ENCODE measurements around the gene TARBP2.
A peak's percentile ranks its signal among the peaks of the same experiment; 100 is the strongest.
"Not testable (repeated sequence)": the region's sequence is repeated elsewhere in the genome, so short reads cannot be mapped to it uniquely, and the experiment has no call there.

TARBP2 gene

GRCh38 chr12:53480491-53481442 lies 20.3 kb upstream of the TARBP2 start:
- no peak overlapping the region for H3K4me3 ChIP-seq (ENCODE audit: control insufficient read depth, low read depth, low read length)
- DNase-seq (ENCODE audit: low read depth) = no peak
- TF ChIP-seq, protein P1, sequence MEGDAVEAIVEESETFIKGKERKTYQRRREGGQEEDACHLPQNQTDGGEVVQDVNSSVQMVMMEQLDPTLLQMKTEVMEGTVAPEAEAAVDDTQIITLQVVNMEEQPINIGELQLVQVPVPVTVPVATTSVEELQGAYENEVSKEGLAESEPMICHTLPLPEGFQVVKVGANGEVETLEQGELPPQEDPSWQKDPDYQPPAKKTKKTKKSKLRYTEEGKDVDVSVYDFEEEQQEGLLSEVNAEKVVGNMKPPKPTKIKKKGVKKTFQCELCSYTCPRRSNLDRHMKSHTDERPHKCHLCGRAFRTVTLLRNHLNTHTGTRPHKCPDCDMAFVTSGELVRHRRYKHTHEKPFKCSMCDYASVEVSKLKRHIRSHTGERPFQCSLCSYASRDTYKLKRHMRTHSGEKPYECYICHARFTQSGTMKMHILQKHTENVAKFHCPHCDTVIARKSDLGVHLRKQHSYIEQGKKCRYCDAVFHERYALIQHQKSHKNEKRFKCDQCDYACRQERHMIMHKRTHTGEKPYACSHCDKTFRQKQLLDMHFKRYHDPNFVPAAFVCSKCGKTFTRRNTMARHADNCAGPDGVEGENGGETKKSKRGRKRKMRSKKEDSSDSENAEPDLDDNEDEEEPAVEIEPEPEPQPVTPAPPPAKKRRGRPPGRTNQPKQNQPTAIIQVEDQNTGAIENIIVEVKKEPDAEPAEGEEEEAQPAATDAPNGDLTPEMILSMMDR (IDR thresholded peaks at IDR 0.05; ENCODE audit: control insufficient read depth, insufficient read depth, low read depth, low read length, missing control alignments) = no peak

DNA sequence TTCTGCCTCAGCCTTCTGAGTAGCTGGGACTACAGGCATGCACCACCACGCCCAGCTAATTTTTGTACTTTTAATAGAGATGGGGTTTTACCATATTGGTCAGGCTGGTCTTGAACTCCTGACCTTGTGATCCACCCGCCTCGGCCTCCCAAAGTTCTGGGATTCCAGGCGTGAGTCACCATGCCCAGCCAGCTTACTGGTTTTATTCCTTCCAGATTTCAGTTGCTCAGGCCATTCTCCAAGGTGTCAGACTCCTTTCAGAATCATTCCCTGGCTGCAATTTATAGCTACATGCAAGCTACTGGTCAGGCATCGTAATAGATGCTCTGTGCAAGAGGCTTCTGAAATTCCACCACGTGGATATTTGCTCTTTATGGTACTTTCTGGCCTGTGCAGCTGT lies 19.6 kb upstream of the TARBP2 start:
- peak; percentile 68 for DNase-seq (ENCODE audit: low read depth)
- H3K4me3 ChIP-seq (ENCODE audit: control insufficient read depth, low read depth, low read length) = not testable (repeated sequence)

GRCh38 chr12:53481939-53482586 lies 19.0 kb upstream of the TARBP2 start:
- DNase-seq (ENCODE audit: low read depth) = no peak
- TF ChIP-seq, protein P1 (IDR thresholded peaks at IDR 0.05; ENCODE audit: control insufficient read depth, insufficient read depth, low read depth, low read length, missing control alignments) = no peak
- H3K4me3 ChIP-seq (ENCODE audit: control insufficient read depth, low read depth, low read length) = no peak overlapping the region

- TF ChIP-seq, protein P1 (IDR thresholded peaks at IDR 0.05; ENCODE audit: control insufficient read depth, insufficient read depth, low read depth, low read length, missing control alignments) = no peak
- DNase-seq (ENCODE audit: low read depth) = no peak
- no peak overlapping the region for H3K4me3 ChIP-seq (ENCODE audit: control insufficient read depth, low read depth, low read length)
These were observed 18.4 kb upstream of the TARBP2 start for GRCh38 chr12:53482626-53483168.

- TF ChIP-seq, protein P1 (IDR thresholded peaks at IDR 0.05; ENCODE audit: control insufficient read depth, insufficient read depth, low read depth, low read length, missing control alignments) = no peak
- DNase-seq (ENCODE audit: low read depth) = no peak
- no peak overlapping the region for H3K4me3 ChIP-seq (ENCODE audit: control insufficient read depth, low read depth, low read length)
These were observed 17.7 kb upstream of the TARBP2 start for GRCh38 chr12:53483225-53483978.

GRCh38 chr12:53483979-53484377 lies 17.1 kb upstream of the TARBP2 start:
- DNase-seq (ENCODE audit: low read depth) = no peak
- TF ChIP-seq, protein P1 (IDR thresholded peaks at IDR 0.05; ENCODE audit: control insufficient read depth, insufficient read depth, low read depth, low read length, missing control alignments) = no peak
- no peak overlapping the region for H3K4me3 ChIP-seq (ENCODE audit: control insufficient read depth, low read depth, low read length)
